H1 (cell line): ENCODE results near the gene FCAMR. TPM values are rescaled to one million over a fixed set of nuclear protein-coding genes. Genes with fewer than 3 reads are reported as not detected.

Experiments
- CTCF ChIA-PET: fragments of 300-600 bp; sonication (Branson Sonifier 250); formaldehyde crosslinking; loops from one replicate; lab custom pipeline; 2021; ENCODE audit not compliant: partially characterized antibody; lab: Charles Lee
- POLR2A ChIA-PET: fragments of 300-600 bp; sonication (Branson Sonifier 250); formaldehyde crosslinking; loops from one replicate; lab custom pipeline; 2021; ENCODE audit warnings: inconsistent platforms; ENCODE audit not compliant: partially characterized antibody; lab: Charles Lee
- DNase-seq, 2 experiments: peaks; one replicate each; pipeline versions ENCODE4 v3.0.0 to v3.0.0-alpha.2; 2010 to 2022; ENCODE audit warnings: low spot score in 2 of 2, low read depth in 1 of 2, mixed read lengths in 1 of 2
- FAIRE-seq: peaks from 2 replicates; lab custom pipeline; 2011; peaks lifted over from hg19 to GRCh38; lab: Jason Lieb, UNC
- H2AFZ ChIP-seq: 2 replicates; pipeline ENCODE4 v1.8.1; 2012; ENCODE audit warnings: low read length, inconsistent platforms
- H2AK5ac ChIP-seq: 2 replicates; pipeline ENCODE4 v1.6.1; 2013; ENCODE audit warnings: low read depth, low read length
- H2BK120ac ChIP-seq: replicated peaks from 2 replicates; pipeline ENCODE3; 2013; ENCODE audit warnings: low read depth, low read length, inconsistent platforms
- H2BK12ac ChIP-seq: 2 replicates; pipeline ENCODE4 v1.6.1; 2013; ENCODE audit warnings: low read depth, low read length
- H2BK15ac ChIP-seq: 2 replicates; pipeline ENCODE4 v1.6.1; 2013; ENCODE audit warnings: low read length
- H2BK20ac ChIP-seq: 2 replicates; pipeline ENCODE4 v1.6.1; 2013; ENCODE audit warnings: low read length
- H2BK5ac ChIP-seq: 2 replicates; pipeline ENCODE4 v1.6.1; 2013; ENCODE audit warnings: low read depth, low read length
- H3K14ac ChIP-seq: 2 replicates; pipeline ENCODE4 v1.6.1; 2013; ENCODE audit warnings: inconsistent platforms; ENCODE audit not compliant: insufficient read length
- H3K18ac ChIP-seq: 2 replicates; pipeline ENCODE4 v1.6.1; 2013; ENCODE audit warnings: low read length; ENCODE audit errors: extremely low read depth
- H3K23ac ChIP-seq: 2 replicates; pipeline ENCODE4 v1.6.1; 2013; ENCODE audit warnings: inconsistent platforms; ENCODE audit not compliant: insufficient read length
- H3K23me2 ChIP-seq: 2 replicates; pipeline ENCODE4 v1.6.1; 2013; ENCODE audit warnings: low read depth, low read length
- H3K27ac ChIP-seq: 2 replicates; pipeline ENCODE4 v1.6.1; 2011; ENCODE audit warnings: low read depth, low read length, inconsistent platforms
- H3K27me3 ChIP-seq, 4 experiments: replicated peaks in 1 of 4; 1 replicate in 1 of 4; 2 replicates in 3 of 4; pipeline versions ENCODE4 v1.6.1 to v1.8.1; 2011 to 2013; ENCODE audit warnings: low read length in 3 of 4, mild to moderate bottlenecking in 3 of 4, inconsistent platforms in 2 of 4, mixed read lengths in 2 of 4, moderate library complexity in 1 of 4; ENCODE audit not compliant: control insufficient read depth in 3 of 4, insufficient read depth in 3 of 4; ENCODE audit errors: extremely low read depth in 1 of 4
- H3K36me3 ChIP-seq, 4 experiments: 2 replicates each; pipeline versions ENCODE4 v1.6.1 to v1.8.1; 2011 to 2013; ENCODE audit warnings: mild to moderate bottlenecking in 4 of 4, low read length in 3 of 4, moderate library complexity in 2 of 4, control low read depth in 1 of 4, inconsistent platforms in 1 of 4; ENCODE audit not compliant: insufficient read depth in 4 of 4, control insufficient read depth in 2 of 4
- H3K4ac ChIP-seq: replicated peaks from 2 replicates; pipeline ENCODE3; 2013; ENCODE audit warnings: low read length, low read depth, mixed read lengths, inconsistent platforms; ENCODE audit not compliant: insufficient read length
- H3K4me1 ChIP-seq, 4 experiments: replicated peaks in 1 of 4; 1 replicate in 1 of 4; 2 replicates in 3 of 4; pipeline versions ENCODE4 v1.6.1 to v1.8.1; 2011 to 2013; ENCODE audit warnings: low read length in 3 of 4, inconsistent platforms in 2 of 4, mixed read lengths in 1 of 4; ENCODE audit not compliant: insufficient read depth in 4 of 4, control insufficient read depth in 3 of 4
- H3K4me2 ChIP-seq, 2 experiments: 2 replicates each; pipeline versions ENCODE4 v1.6.1 to v1.8.1; 2011 to 2013; ENCODE audit warnings: low read depth in 2 of 2, low read length in 2 of 2, control low read depth in 1 of 2, inconsistent platforms in 1 of 2, mild to moderate bottlenecking in 1 of 2; ENCODE audit not compliant: insufficient read depth in 1 of 2
- H3K4me3 ChIP-seq, 4 experiments: fragments of 200-600, 300-600 bp in 1 of 4; sonication (generic), shearing (Covaris generic), sonication (Bioruptor Twin) in 1 of 4; 2 replicates each; pipeline versions ENCODE4 v1.5.1 to v1.8.1; 2011 to 2016; ENCODE audit warnings: low read length in 4 of 4, low read depth in 3 of 4, control low read depth in 2 of 4, inconsistent platforms in 2 of 4, mild to moderate bottlenecking in 2 of 4, mixed read lengths in 1 of 4, moderate library complexity in 1 of 4; ENCODE audit not compliant: insufficient read depth in 2 of 4; ENCODE audit errors: extremely low read depth in 1 of 4
- H3K56ac ChIP-seq: replicated peaks from 2 replicates; pipeline ENCODE3; 2013; ENCODE audit warnings: low read depth, mild to moderate bottlenecking, mixed read lengths, low read length, inconsistent platforms; ENCODE audit not compliant: insufficient read length
- H3K79me1 ChIP-seq: 2 replicates; pipeline ENCODE4 v1.6.1; 2013; ENCODE audit warnings: low read depth, low read length, control low read depth
- H3K79me2 ChIP-seq, 2 experiments: 2 replicates each; pipeline versions ENCODE4 v1.6.1 to v1.8.1; 2012 to 2013; ENCODE audit warnings: low read length in 2 of 2, mild to moderate bottlenecking in 2 of 2, inconsistent platforms in 1 of 2; ENCODE audit not compliant: insufficient read depth in 2 of 2, control insufficient read depth in 1 of 2
- H3K9ac ChIP-seq, 4 experiments: replicated peaks in 1 of 4; 1 replicate in 1 of 4; 2 replicates in 3 of 4; pipeline versions ENCODE4 v1.6.1 to v1.8.1; 2011 to 2013; ENCODE audit warnings: low read depth in 3 of 4, low read length in 3 of 4, control low read depth in 2 of 4, mild to moderate bottlenecking in 2 of 4, moderate library complexity in 2 of 4, inconsistent platforms in 1 of 4; ENCODE audit errors: extremely low read depth in 1 of 4
- H3K9me3 ChIP-seq, 2 experiments: 2 replicates each; pipeline versions ENCODE4 v1.6.1 to v1.8.1; 2012 to 2013; ENCODE audit warnings: mild to moderate bottlenecking in 2 of 2, moderate library complexity in 2 of 2, control low read depth in 1 of 2, inconsistent platforms in 1 of 2, low read depth in 1 of 2, low read length in 1 of 2, mixed read lengths in 1 of 2; ENCODE audit not compliant: insufficient read depth in 2 of 2
- H4K20me1 ChIP-seq, 2 experiments: replicated peaks in 1 of 2; 2 replicates each; pipeline versions ENCODE3 to v1.8.1; 2011 to 2013; ENCODE audit warnings: inconsistent platforms in 2 of 2, low read length in 2 of 2, mild to moderate bottlenecking in 1 of 2; ENCODE audit not compliant: insufficient read depth in 2 of 2, control insufficient read depth in 1 of 2
- H4K5ac ChIP-seq: 2 replicates; pipeline ENCODE4 v1.6.1; 2013; ENCODE audit warnings: low read length, low read depth, mixed read lengths, inconsistent platforms; ENCODE audit not compliant: insufficient read length
- H4K8ac ChIP-seq: 2 replicates; pipeline ENCODE4 v1.8.0; 2013; ENCODE audit warnings: mild to moderate bottlenecking, moderate library complexity, low read length, inconsistent platforms; ENCODE audit not compliant: insufficient read depth; ENCODE audit errors: extremely low read depth
- H4K91ac ChIP-seq: replicated peaks from 2 replicates; pipeline ENCODE3; 2013; ENCODE audit warnings: low read length, mixed read lengths, inconsistent platforms; ENCODE audit not compliant: insufficient read length
- GABPA ChIP-seq: IDR thresholded peaks from 2 replicates; pipeline ENCODE4 v1.6.1; 2011; ENCODE audit warnings: mild to moderate bottlenecking, low read length, moderate library complexity, borderline replicate concordance; ENCODE audit not compliant: insufficient read depth
- KDM1A ChIP-seq: fragments of 200-600, 300-600 bp; sonication (generic); IDR thresholded peaks from 2 replicates; pipeline ENCODE4 v1.7.1; 2016; ENCODE audit warnings: mild to moderate bottlenecking, low read length, borderline replicate concordance
- NRF1 ChIP-seq: IDR thresholded peaks from 2 replicates; pipeline ENCODE4 v1.6.1; 2011; ENCODE audit warnings: mild to moderate bottlenecking, low read depth, low read length, improper control_type of control experiment
- WGBS, 2 experiments: shearing (Covaris generic) in 1 of 2; methylation state at CpG; one replicate each; pipeline versions ENCODE4 v1.1.6 to v1.1.7; 2013 to 2015; ENCODE audit warnings: low lambda C conversion rate in 2 of 2, mixed read lengths in 2 of 2, inconsistent platforms in 1 of 2, low coverage in 1 of 2, missing lambda C conversion rate in 1 of 2; ENCODE audit not compliant: insufficient replicate concordance in 2 of 2, insufficient coverage in 1 of 2, insufficient read length in 1 of 2; ENCODE audit errors: extremely low coverage in 1 of 2, missing lambda C conversion rate in 1 of 2; 5-methylcytosine and 5-hydroxymethylcytosine counted together
- polyA plus RNA-seq, 7 experiments: library from polyadenylated mRNA; depleted of rRNA in 3 of 7; stranded (reverse) in 5 of 7; unstranded in 2 of 7; fragments of >200 nt in 5 of 7; fragments of 200-250 nt in 2 of 7; gene quantifications; 1 replicate in 5 of 7; 2 replicates in 1 of 7; 4 replicates in 1 of 7; pipeline versions ENCODE4 v1.2.1 to v1.2.3, GENCODE V29; 2011 to 2013; ENCODE audit warnings: missing spikeins in 2 of 7, mixed read lengths in 2 of 7
- total RNA-seq: library from RNA; stranded (reverse); fragmentation: NEBNext Ultra II Directional; extraction: Animal tissue kit (Norgen Biotek cat#: 25700); gene quantifications from 2 replicates; pipeline ENCODE4 v1.2.1, GENCODE V29; 2021

The FCAMR gene
- total and polyA plus RNA-seq, 2 of the 8 experiments (the other 6 are each of a cell fraction or from before 2014, with no cell fraction given), result not detected

DNA sequence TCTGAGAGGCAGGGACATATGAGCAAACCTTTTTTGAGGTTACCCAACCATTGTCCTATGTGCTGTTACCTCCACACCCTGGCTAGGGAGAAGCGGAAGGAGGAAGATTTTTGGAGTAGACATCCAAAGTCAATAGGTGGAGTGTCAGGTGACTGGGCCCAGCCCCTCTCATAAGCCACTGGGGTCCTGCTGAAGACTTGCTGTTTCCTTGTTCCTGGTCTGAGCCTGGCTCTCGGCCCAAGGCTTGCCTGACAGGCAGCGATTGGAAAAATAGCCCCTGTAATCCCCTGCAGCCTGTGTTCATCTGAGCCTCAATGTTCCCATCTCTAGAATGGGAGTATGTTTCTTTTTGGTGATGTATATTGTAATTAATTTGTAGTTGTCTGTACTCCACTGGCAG lies 17.1 kb downstream of the FCAMR start:
- no peaks in the 10 kb centered on the region for H3K79me2 ChIP-seq
- no peaks in the 10 kb centered on the region for H4K20me1 ChIP-seq
- peaks cover 0 to 3% (median 0%) of the 10 kb centered on the region in 4 experiments; a peak in 1 of 7 replicates for H3K27me3 ChIP-seq
- H2BK15ac ChIP-seq, result no peak overlapping the region
- CTCF ChIA-PET, result interaction anchor here (1.3 to 9.3 kb wide), 4 partner anchors 19 to 155 kb away, joined by 3 to 77 read pairs (median 5); no protein-coding TSS in a partner anchor
- H2AFZ ChIP-seq, result no peak overlapping the region
- no peak overlapping the region for H2BK5ac ChIP-seq
- H3K14ac ChIP-seq, result no peak overlapping the region
- no peak overlapping the region for H2AK5ac ChIP-seq
- no peaks in the 10 kb centered on the region for H3K79me1 ChIP-seq
- FAIRE-seq, result no peak
- POLR2A ChIA-PET, result no interaction called here
- no peak overlapping the region for H3K27ac ChIP-seq
- H3K9me3 ChIP-seq, result no peaks in the 10 kb centered on the region
- 87% methylated on average over 3 of the region's 3 CpGs; no CpG with 5 or more reads in 1 of the 2 experiments for WGBS, 2 experiments
- no peak overlapping the region for H3K9ac ChIP-seq
- no peak overlapping the region for H4K91ac ChIP-seq
- H3K56ac ChIP-seq, result no peak overlapping the region
- H3K23me2 ChIP-seq, result no peaks in the 10 kb centered on the region
- no peak overlapping the region for H4K5ac ChIP-seq
- TF ChIP-seq KDM1A, result 0 out of 2 replicates have a peak, but pooled peaks have one; percentile 24
- TF ChIP-seq NRF1, result no peak
- TF ChIP-seq GABPA, result no peak
- TF ChIP-seq, all 59 proteins: peak for 1
- H3K23ac ChIP-seq, result no peak overlapping the region
- H3K36me3 ChIP-seq, result no peaks in the 10 kb centered on the region
- no peak overlapping the region for H3K4ac ChIP-seq
- H3K18ac ChIP-seq, result no peak overlapping the region
- no peak overlapping the region for H4K8ac ChIP-seq
- H3K4me3 ChIP-seq, result no peak overlapping the region
- no peak overlapping the region for H3K4me2 ChIP-seq
- H3K4me1 ChIP-seq, result no peaks in the 10 kb centered on the region
- no peak for DNase-seq
- no peak overlapping the region for H2BK120ac ChIP-seq
- no peak overlapping the region for H2BK20ac ChIP-seq
- H2BK12ac ChIP-seq, result no peak overlapping the region
